GM12878 (cell line): ENCODE results near the gene CMTM2. TPM values are rescaled to one million over a fixed set of nuclear protein-coding genes. Genes with fewer than 3 reads are reported as not detected.

Source experiments
- ATAC-seq: fragments of 200-7000 bp; cut with Tn5 transposase; 3 replicates; pipeline ENCODE4 v1.9.1; 2020; ENCODE audit warnings: mild to moderate bottlenecking, moderate library complexity
- BruUV-seq: library from RNA; stranded (reverse); fragments of 400-500 nt; replicated peaks from 2 replicates; lab custom pipeline; 2021; lab: Mats Ljungman, UMichigan
- CTCF ChIA-PET: fragments of 300-600 bp; sonication (Branson Sonifier 250); formaldehyde crosslinking; extraction: SDS; loops from one replicate; lab custom pipeline; 2021; ENCODE audit warnings: inconsistent platforms; lab: Yijun Ruan, JAX
- POLR2A ChIA-PET: fragments of 350-600 bp; formaldehyde crosslinking; extraction: SDS; loops from one replicate; lab custom pipeline; 2021; ENCODE audit warnings: inconsistent platforms; lab: Charles Lee
- RAD21 ChIA-PET: fragments of 300-600 bp; sonication (Branson Sonifier 250); formaldehyde crosslinking; loops from one replicate; lab custom pipeline; 2023; ENCODE audit warnings: antibody characterized with exemption; ENCODE audit not compliant: unreplicated experiment; lab: Charles Lee
- SMC1A ChIA-PET: fragments of 300-600 bp; sonication (Branson Sonifier 250); formaldehyde crosslinking; loops from one replicate; lab custom pipeline; 2023; ENCODE audit not compliant: unreplicated experiment, uncharacterized antibody; lab: Charles Lee
- DNase-seq: peaks from one replicate; pipeline ENCODE4 v3.0.0-alpha.2; 2011; ENCODE audit warnings: low read depth, low spot score
- FAIRE-seq: peaks from 3 replicates; lab custom pipeline; 2011; peaks lifted over from hg19 to GRCh38; lab: Jason Lieb, UNC
- H2AFZ ChIP-seq: 2 replicates; pipeline ENCODE4 v1.6.0; 2011; ENCODE audit warnings: low read depth, low read length, control low read depth; ENCODE audit not compliant: control insufficient read depth
- H3K27ac ChIP-seq: 2 replicates; pipeline ENCODE4 v1.5.1; 2011; ENCODE audit warnings: control low read depth; ENCODE audit not compliant: control insufficient read depth, insufficient read depth
- H3K27me3 ChIP-seq, 2 experiments: replicated peaks in 1 of 2; 2 replicates each; pipeline versions ENCODE4 v1.6.0 to v1.6.1; 2011; ENCODE audit warnings: low read length in 1 of 2; ENCODE audit not compliant: control insufficient read depth in 2 of 2, insufficient read depth in 2 of 2
- H3K36me3 ChIP-seq, 2 experiments: 2 replicates each; pipeline ENCODE4 v1.5.1; 2011; ENCODE audit warnings: low read length in 1 of 2; ENCODE audit not compliant: control insufficient read depth in 2 of 2, insufficient read depth in 2 of 2
- H3K4me1 ChIP-seq: 2 replicates; pipeline ENCODE4 v1.6.1; 2011; ENCODE audit warnings: mild to moderate bottlenecking, low read length, moderate library complexity, mixed read lengths; ENCODE audit not compliant: control insufficient read depth, insufficient read depth
- H3K4me2 ChIP-seq: 2 replicates; pipeline ENCODE4 v1.6.0; 2011; ENCODE audit warnings: control low read depth; ENCODE audit not compliant: control insufficient read depth, insufficient read depth
- H3K4me3 ChIP-seq: fragments of 200-600 bp; sonication (generic); 2 replicates; pipeline ENCODE4 v1.5.1; 2016
- H3K79me2 ChIP-seq: 2 replicates; pipeline ENCODE4 v1.6.0; 2011; ENCODE audit warnings: low read length; ENCODE audit not compliant: control insufficient read depth, insufficient read depth
- H3K9ac ChIP-seq: 2 replicates; pipeline ENCODE4 v1.8.0; 2011; ENCODE audit warnings: low read length, control low read depth, mixed read lengths; ENCODE audit not compliant: control insufficient read depth, insufficient read depth
- H3K9me3 ChIP-seq: replicated peaks from 3 replicates; pipeline ENCODE4 v1.5.1; 2011; ENCODE audit warnings: mild to moderate bottlenecking, low read length; ENCODE audit not compliant: control insufficient read depth, insufficient read depth
- H4K20me1 ChIP-seq: 2 replicates; pipeline ENCODE4 v1.6.0; 2011; ENCODE audit not compliant: control insufficient read depth, insufficient read depth
- BCL11A ChIP-seq: IDR thresholded peaks from 2 replicates; pipeline ENCODE4 v1.6.1; 2011; ENCODE audit warnings: low read depth, low read length
- CREM ChIP-seq: IDR thresholded peaks from 2 replicates; pipeline ENCODE4 v1.6.1; 2014; ENCODE audit warnings: antibody characterized with exemption, low read depth
- HDAC6 ChIP-seq: fragments of 200-600 bp; sonication (generic); IDR thresholded peaks from one replicate; pipeline ENCODE4 v1.8.0; 2017; ENCODE audit warnings: antibody characterized with exemption; ENCODE audit not compliant: unreplicated experiment
- IRF4 ChIP-seq: IDR thresholded peaks from 2 replicates; pipeline ENCODE4 v1.6.1; 2011; ENCODE audit warnings: low read depth, low read length
- JUNB ChIP-seq: IDR thresholded peaks from 2 replicates; pipeline ENCODE4 v1.6.1; 2016; ENCODE audit warnings: antibody characterized with exemption, mild to moderate bottlenecking
- MEF2A ChIP-seq: IDR thresholded peaks from 2 replicates; pipeline ENCODE4 v1.6.1; 2011; ENCODE audit warnings: low read depth, mild to moderate bottlenecking, low read length, moderate library complexity; ENCODE audit not compliant: insufficient read depth
- MTA2 ChIP-seq: fragments of 450-650 bp; IDR thresholded peaks from 2 replicates; pipeline ENCODE4 v1.6.1; 2016; ENCODE audit warnings: low read depth, mild to moderate bottlenecking, moderate library complexity
- NFYB ChIP-seq: IDR thresholded peaks from 2 replicates; pipeline ENCODE4 v1.6.1; 2011; ENCODE audit warnings: low read depth, mild to moderate bottlenecking, low read length, improper control_type of control experiment, moderate library complexity; ENCODE audit not compliant: insufficient read depth
- RELA ChIP-seq: fragments of 450-650 bp; IDR thresholded peaks from 2 replicates; pipeline ENCODE4 v1.8.0; 2014; ENCODE audit warnings: borderline replicate concordance; ENCODE audit not compliant: partially characterized antibody
- YBX1 ChIP-seq: fragments of 450-650 bp; IDR thresholded peaks from 2 replicates; pipeline ENCODE4 v1.6.1; 2016; ENCODE audit warnings: antibody characterized with exemption
- WGBS: methylation state at CpG from one replicate; pipeline ENCODE4 v1.1.6; 2016; ENCODE audit warnings: low lambda C conversion rate; ENCODE audit not compliant: insufficient replicate concordance, insufficient coverage; ENCODE audit errors: missing lambda C conversion rate; 5-methylcytosine and 5-hydroxymethylcytosine counted together
- in situ Hi-C: fragments of 300-500 bp; cut with MboI; formaldehyde crosslinking; loops from 9 replicates; pipeline ENCODE4 v1.14.3; 2018; ENCODE audit warnings: mixed read lengths
- intact Hi-C: fragments of 100-400 bp; cut with micrococcal nuclease; formaldehyde crosslinking; loops from one replicate; pipeline ENCODE4 v1.14.2; 2022; ENCODE audit not compliant: unreplicated experiment
- polyA plus RNA-seq, 11 experiments: library from polyadenylated mRNA; depleted of rRNA in 4 of 11; unstranded in 6 of 11; stranded (reverse) in 5 of 11; fragments of >200 nt; fragmentation: Nextera tagmentation in 4 of 11; fragmentation: Illumina TruSeq in 1 of 11; extraction: Ambion mirVana in 4 of 11; extraction: Trizol in 1 of 11; gene quantifications; 1 replicate in 1 of 11; 2 replicates in 10 of 11; pipeline versions ENCODE4 v1.2.1 to v1.2.3, GENCODE V29; 2011 to 2016; ENCODE audit warnings: inconsistent platforms in 2 of 11, missing spikeins in 2 of 11, low read depth in 1 of 11
- total RNA-seq, 4 experiments: library from RNA; depleted of rRNA in 3 of 4; stranded (reverse); fragments of >200 nt in 3 of 4; fragmentation: Illumina TruSeq in 1 of 4; extraction: Trizol in 1 of 4; gene quantifications; 2 replicates each; pipeline versions ENCODE4 v1.2.1 to v1.2.3, GENCODE V29; 2013 to 2021
- TF ChIP-seq, protein P1 (sequence below): IDR thresholded peaks from 2 replicates; pipeline ENCODE4 v1.6.1; 2011; ENCODE audit warnings: mild to moderate bottlenecking, low read depth, low read length, moderate library complexity; ENCODE audit not compliant: insufficient replicate concordance
- TF ChIP-seq, protein P2 (sequence below): fragments of 450-650 bp; IDR thresholded peaks from 2 replicates; pipeline ENCODE4 v1.6.1; 2014; ENCODE audit warnings: mild to moderate bottlenecking
- TF ChIP-seq, protein P3 (sequence below): fragments of 450-650 bp; conservative IDR thresholded peaks from 2 replicates; pipeline ENCODE4 v1.6.1; 2017; ENCODE audit warnings: mild to moderate bottlenecking, moderate library complexity

The CMTM2 gene
- total and polyA plus RNA-seq, 10 of the 15 experiments (the other 5 are each of a cell fraction or from before 2014, with no cell fraction given) = 0.26 to 0.34 TPM; not detected in 8

GRCh38 chr16:66554495-66554894 is 24.8 kb upstream of the CMTM2 start:
- CTCF ChIA-PET = interaction anchor here (0.8 to 4.9 kb wide), 4 partner anchors 8 to 314 kb away, joined by 3 to 31 read pairs (median 4); no protein-coding TSS in a partner anchor
- SMC1A ChIA-PET = interaction anchor here (0.8 to 9.9 kb wide), 12 partner anchors 8 to 78 kb away, joined by 3 to 86 read pairs (median 5); partner anchors contain the start of genes CMTM2 and CMTM3
- DNase-seq = no peak

More at GRCh38 chr16:66554495-66554894, 24.8 kb upstream of the CMTM2 start:
- no peaks in the 10 kb centered on the region; the same call in 1 of the 3 replicates for H3K9me3 ChIP-seq
- peaks cover 17% of the 10 kb centered on the region for H3K4me1 ChIP-seq
- H4K20me1 ChIP-seq = no peaks in the 10 kb centered on the region; the same call in 1 of the 2 replicates
- no peaks in the 10 kb centered on the region; a peak in 1 of 4 replicates for H3K36me3 ChIP-seq
- intact Hi-C loops = loop anchor here (5.0 kb wide), 1 partner anchor 53 kb away; no protein-coding TSS in a partner anchor
- RAD21 ChIA-PET = interaction anchor here (1.4 kb wide), 1 partner anchor 50 kb away, joined by 3 read pairs; the partner anchor contains the start of gene CMTM3
- no peak for ATAC-seq
- no peak overlapping the region for H2AFZ ChIP-seq
- H3K79me2 ChIP-seq = peaks cover 4% of the 10 kb centered on the region; the same call in 1 of the 2 replicates
- H3K4me2 ChIP-seq = no peak overlapping the region
- TF ChIP-seq, protein P1, sequence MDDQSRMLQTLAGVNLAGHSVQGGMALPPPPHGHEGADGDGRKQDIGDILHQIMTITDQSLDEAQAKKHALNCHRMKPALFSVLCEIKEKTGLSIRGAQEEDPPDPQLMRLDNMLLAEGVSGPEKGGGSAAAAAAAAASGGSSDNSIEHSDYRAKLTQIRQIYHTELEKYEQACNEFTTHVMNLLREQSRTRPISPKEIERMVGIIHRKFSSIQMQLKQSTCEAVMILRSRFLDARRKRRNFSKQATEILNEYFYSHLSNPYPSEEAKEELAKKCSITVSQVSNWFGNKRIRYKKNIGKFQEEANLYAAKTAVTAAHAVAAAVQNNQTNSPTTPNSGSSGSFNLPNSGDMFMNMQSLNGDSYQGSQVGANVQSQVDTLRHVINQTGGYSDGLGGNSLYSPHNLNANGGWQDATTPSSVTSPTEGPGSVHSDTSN = no peak
- TF ChIP-seq NFYB = no peak
- no peak for TF ChIP-seq CREM
- no peak for TF ChIP-seq YBX1
- TF ChIP-seq, protein P2, sequence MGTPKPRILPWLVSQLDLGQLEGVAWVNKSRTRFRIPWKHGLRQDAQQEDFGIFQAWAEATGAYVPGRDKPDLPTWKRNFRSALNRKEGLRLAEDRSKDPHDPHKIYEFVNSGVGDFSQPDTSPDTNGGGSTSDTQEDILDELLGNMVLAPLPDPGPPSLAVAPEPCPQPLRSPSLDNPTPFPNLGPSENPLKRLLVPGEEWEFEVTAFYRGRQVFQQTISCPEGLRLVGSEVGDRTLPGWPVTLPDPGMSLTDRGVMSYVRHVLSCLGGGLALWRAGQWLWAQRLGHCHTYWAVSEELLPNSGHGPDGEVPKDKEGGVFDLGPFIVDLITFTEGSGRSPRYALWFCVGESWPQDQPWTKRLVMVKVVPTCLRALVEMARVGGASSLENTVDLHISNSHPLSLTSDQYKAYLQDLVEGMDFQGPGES = no peak
- TF ChIP-seq IRF4 = no peak
- TF ChIP-seq HDAC6 = no peak
- no peak for TF ChIP-seq MEF2A
- TF ChIP-seq, protein P3, sequence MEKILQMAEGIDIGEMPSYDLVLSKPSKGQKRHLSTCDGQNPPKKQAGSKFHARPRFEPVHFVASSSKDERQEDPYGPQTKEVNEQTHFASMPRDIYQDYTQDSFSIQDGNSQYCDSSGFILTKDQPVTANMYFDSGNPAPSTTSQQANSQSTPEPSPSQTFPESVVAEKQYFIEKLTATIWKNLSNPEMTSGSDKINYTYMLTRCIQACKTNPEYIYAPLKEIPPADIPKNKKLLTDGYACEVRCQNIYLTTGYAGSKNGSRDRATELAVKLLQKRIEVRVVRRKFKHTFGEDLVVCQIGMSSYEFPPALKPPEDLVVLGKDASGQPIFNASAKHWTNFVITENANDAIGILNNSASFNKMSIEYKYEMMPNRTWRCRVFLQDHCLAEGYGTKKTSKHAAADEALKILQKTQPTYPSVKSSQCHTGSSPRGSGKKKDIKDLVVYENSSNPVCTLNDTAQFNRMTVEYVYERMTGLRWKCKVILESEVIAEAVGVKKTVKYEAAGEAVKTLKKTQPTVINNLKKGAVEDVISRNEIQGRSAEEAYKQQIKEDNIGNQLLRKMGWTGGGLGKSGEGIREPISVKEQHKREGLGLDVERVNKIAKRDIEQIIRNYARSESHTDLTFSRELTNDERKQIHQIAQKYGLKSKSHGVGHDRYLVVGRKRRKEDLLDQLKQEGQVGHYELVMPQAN = no peak
- TF ChIP-seq JUNB = no peak
- no peak for TF ChIP-seq BCL11A
- no peak for TF ChIP-seq RELA
- TF ChIP-seq MTA2 = no peak
- TF ChIP-seq, all 136 proteins: peak for 0
- in situ Hi-C loops = no loop called here
- FAIRE-seq = no peak
- no peak overlapping the region for H3K4me3 ChIP-seq
- H3K27ac ChIP-seq = no peak overlapping the region
- WGBS = 83% methylated on average over 6 of the region's 6 CpGs
- H3K9ac ChIP-seq = no peak overlapping the region
- H3K27me3 ChIP-seq = no peaks in the 10 kb centered on the region
- BruUV-seq = no TSS peak
- POLR2A ChIA-PET = interaction anchor here (0.6 to 4.9 kb wide), 2 partner anchors 9 to 15 kb away, joined by 3 to 24 read pairs; no protein-coding TSS in a partner anchor
